GM04504 (cell line): ENCODE data around the gene EXOC5.

Source experiments
- DNase-seq: peaks from one replicate; pipeline ENCODE4 v3.0.0-alpha.2; 2012; ENCODE audit warnings: low read depth

The EXOC5 gene, protein sequence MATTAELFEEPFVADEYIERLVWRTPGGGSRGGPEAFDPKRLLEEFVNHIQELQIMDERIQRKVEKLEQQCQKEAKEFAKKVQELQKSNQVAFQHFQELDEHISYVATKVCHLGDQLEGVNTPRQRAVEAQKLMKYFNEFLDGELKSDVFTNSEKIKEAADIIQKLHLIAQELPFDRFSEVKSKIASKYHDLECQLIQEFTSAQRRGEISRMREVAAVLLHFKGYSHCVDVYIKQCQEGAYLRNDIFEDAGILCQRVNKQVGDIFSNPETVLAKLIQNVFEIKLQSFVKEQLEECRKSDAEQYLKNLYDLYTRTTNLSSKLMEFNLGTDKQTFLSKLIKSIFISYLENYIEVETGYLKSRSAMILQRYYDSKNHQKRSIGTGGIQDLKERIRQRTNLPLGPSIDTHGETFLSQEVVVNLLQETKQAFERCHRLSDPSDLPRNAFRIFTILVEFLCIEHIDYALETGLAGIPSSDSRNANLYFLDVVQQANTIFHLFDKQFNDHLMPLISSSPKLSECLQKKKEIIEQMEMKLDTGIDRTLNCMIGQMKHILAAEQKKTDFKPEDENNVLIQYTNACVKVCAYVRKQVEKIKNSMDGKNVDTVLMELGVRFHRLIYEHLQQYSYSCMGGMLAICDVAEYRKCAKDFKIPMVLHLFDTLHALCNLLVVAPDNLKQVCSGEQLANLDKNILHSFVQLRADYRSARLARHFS

DNA sequence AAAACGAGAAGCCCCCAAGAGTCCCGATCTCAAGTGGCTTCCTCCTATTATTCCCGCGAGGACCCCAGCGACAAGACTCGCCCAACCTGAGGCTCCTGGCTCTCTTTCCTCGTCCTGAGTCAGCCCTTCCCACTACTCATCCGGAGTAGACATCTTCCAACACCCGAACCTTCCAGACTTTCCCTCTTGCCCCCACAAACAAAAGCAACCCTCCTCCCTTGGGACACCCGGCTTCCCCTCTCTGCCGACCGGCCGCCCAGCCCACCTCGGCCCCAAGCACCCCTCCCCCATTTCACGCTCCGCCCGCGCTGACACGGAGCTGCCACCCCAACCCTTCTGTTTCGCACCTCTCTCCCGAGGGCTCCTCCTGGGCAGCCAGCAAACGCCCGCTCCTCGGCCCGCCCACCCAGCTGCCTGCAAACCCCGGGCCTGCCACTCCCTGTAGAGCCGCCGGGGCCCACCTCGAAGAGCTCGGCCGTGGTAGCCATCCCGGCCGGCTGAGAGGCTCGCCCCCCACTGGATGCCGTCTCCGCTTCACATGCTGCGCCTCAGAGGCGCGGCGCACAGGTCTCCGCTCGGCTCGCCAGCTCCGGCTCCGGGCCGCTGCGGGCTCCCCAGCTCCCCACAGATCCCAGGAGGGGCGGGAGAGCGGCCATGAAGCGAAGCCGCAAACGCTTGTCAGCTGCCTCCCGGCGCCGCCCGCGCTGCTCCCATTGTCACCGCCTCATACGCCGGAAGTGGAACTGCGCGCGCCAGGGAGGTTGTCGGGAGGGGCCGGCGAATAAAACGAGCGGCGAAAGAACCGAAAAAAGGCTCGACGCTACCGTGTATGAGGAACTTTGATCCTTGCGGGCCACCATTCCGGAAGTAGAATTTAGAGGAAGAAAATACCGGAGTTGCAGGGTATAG lies at the start of gene EXOC5, which contains the start of gene AP5M1:
EXOC5 (minus strand) TSS at position 745 of the 909 bp plus-strand sequence; CDS start at position 488, 257 bp downstream.
AP5M1 (plus strand) TSS at position 811 of the 909 bp plus-strand sequence. CDS start 344 bp downstream, outside the sequence.
- DNase-seq = peak; percentile 82

DNA sequence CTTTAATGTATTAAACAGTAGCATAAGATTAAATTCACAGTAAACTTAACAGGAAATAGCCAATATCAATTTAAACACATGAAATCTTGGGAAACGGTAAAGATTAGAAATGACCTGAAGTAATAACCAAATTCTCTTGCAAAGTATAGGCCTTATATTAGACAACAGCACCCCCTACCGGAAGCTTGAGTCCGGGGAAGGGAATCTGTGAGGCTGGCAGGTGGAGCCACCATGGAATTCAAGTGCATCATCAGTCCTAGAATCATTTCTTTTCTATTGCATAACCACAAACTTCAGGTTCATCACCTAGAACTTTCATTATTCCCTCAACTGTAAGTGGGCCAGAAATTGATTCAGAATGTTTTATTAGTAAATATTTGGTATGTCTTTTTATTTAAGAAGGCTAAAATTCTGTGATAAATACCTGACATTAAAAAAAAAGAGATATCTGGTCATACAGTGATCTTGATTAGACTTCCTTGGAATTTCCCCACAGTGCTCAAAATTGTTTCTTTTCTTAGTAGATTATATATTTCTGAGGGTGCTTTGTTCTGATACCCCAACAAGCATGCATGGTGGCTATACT lies 48.6 kb upstream of the EXOC5 start:
- DNase-seq = peak; percentile 50

DNA sequence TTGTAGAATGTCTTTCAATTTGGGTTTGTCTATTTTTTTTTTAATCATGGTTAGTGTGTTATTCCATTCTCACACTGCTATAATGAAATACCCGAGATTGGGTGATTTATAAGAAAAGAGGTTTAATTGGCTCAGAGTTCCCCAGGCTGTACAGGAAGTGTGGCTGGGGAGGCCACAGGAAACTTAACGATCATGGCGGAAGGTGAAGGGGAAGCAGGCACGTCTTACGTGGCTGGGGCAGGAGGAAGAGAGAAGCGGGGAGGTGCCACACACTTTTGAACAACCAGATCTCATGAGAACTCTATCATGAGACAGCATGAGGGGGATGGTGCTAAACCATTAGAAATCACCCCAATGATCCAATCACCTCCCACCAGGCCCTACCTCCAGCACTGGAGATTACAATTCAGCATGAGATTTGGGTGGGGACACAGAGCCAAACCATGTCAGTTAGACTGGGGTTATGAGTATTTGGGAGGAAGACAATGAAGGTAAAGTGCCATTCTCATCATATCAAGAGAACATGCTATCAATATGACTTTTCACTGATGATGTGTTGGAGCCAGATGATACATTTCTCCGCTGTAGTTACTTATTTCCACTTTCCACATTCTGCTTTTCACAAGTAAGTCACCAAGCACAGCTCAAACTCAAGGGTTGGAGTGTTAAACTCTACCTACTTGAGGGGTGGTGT lies 45.8 kb upstream of the EXOC5 start:
- DNase-seq = no peak

DNA sequence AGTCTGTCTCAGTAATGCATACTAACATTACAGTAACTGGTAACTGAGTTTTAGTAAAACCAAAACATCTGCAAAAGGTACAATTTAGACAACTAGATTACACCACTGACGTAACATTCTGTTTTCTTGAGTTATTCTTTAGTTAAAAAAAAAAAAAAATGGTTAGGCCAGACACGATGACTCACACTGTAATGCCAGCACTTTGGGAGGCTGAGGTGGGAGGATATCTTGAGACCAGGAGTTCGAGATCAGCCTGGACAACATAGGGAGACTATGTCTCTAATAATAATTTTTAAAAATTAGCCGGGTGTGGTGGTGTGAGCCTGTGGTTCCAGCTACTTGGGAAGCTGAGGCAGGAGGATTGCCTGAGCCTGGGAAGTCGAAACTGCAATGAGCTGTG lies 34.2 kb upstream of the EXOC5 start:
- DNase-seq = no peak

DNA sequence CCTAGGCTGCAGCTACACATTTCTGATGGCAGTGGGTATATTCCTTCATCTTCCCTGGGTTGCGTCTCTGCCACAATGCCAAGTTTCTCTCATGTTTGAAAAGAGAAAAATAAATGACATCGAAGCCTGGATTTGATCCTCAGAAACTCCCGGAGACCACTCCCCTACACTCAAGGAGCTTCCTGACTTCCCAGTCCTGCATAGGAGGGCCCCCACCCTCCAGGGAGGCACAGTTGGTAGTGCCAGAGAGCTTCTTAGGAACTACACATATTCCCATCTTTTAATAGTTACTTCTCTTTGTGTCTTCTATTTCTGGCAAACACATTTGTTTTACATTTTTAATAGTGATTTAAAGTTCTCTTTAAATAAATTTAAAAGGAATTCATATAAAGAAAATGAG lies 30.8 kb upstream of the EXOC5 start:
- DNase-seq = no peak

DNA sequence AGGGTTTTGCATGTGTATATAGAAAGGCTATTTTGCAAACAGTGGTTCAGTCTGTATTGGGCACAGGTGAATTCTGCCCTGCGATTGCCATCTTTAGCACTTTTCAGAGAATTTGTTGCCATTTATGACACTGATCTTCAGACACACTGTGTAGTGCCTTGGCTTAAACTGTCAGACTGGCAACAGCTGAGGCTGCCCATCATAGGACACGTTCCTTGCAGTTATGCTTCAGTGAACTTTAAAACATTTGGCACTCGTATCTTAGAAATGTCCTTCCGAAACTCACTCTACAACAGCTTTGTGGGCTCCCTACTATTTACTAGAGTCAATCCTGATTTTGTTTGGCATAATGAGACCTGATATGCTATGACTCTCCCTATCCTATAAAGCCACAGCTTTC lies 29.1 kb upstream of the EXOC5 start:
- no peak for DNase-seq

DNA sequence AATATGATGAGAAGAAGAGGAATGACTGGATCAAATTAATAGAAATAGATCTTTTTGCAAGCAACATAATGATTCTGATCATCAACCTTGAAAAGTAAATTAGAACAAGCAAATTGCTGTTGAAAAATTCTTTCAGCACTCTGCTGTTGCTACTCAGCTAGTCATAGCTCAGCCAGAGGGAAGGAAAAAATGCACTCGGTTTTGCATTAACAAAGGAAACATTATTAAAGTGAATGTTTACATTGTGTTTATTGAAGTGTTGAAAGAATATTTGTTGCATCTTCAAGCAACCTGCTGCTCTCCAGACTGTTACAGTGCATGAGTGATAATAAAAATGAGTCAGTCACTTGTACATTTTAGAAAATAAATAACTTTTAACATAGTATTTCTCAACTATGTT lies 26.5 kb upstream of the EXOC5 start:
- DNase-seq = no peak

DNA sequence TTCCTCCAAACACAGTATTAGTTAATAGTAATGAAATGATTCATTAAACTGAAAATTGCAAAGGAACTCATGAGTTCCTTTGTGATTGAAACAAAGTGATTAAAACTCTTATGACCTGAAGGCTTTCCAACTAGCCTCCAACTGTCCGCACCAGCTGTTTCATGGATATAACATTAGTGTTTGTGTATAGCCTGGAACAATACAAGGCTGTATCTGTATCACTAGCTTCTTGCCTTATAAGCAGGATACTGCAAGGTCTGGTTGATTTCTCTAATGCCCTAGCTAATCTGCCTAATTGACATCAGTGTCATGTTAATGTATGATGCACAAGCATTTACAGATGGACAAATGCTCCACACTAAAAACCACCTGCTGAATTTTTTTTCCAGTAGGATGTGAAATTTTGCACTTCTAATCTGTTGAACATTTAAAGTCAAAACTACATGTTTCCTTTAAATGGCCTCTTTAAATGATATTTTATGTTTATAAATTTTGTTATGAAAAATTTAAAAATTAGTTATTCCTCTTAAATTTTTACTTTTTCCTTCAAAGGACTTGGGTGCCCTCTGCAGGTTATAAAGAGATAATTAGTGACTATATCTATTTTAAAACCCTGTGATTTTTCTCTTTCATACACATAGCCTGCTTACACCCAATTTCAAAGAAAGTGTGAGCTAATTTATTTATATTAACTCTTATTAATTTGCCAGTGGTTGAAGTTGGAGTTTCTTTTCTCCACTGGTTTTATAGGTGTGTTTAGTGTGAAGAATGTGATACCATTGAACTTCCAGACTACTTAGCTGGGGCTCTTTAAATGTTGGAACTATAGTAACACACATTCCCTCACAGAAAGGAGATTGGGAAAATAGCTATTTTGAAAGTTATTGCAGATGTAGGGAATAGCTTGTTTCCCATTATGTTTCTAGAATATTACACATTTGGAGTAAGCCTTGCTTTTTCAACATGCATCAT lies 25.4 kb upstream of the EXOC5 start:
- DNase-seq = no peak

DNA sequence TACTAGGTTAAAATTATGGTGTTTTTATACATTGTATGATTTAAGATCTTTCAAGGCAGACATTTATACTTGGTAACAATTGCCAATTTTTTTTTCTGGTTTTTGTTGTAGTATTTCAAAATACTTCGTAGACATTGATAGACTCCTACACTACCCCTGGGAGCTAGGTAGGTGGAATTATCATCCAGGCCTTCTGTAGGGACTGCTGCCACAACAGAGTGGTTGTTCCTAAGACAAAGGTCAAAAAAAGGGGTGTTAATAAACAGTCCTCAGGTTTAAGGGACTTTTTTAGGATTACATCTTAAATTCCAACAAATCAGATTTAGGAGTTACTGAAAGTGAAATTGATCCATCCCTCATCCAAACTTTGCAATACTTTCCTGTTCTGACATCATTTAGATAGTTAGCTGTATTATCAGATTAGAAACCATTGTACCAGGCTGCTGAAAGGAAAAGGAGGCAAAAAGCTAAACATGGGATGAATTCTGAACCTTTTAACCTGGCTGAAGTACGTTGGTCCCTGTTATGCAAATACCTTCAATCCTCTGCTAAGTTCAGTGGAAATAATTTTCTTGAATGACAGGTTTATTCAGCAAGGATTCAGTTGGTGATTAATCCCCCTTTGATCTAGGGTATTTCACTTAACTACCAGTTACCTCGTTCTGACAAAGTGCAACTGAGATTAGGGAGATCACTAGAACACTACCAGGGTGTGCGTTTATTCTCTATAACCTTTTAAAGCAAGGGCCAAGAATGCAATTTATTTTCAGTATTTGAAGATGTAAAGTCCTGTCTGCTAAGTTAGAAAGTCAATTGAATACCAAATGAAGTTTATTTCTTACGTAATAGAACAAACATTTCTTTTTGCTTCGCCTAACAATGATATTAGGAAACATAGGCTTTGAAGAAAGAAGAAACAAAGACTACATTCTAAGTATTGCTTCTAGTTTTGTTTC lies 23.3 kb upstream of the EXOC5 start:
- DNase-seq = no peak

DNA sequence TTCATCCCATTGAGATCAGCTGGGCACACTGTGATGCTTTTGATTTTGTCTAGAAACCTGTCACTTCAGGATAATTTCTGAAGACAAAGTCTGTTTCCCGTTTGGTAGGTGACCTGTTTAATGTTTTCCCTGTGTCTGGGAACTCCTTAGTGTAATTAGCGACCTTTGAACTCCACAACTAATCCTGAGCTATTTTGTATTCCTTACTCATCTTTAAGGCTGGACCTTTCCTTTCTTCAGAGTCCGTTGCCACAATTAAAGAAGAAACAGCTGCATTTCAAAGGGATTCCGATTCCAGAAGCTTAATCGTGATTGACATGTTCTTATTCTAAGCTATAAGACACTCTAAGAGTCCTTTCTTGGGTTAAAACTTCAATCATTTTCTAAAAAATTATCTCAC lies 22.0 kb upstream of the EXOC5 start:
- DNase-seq = no peak

DNA sequence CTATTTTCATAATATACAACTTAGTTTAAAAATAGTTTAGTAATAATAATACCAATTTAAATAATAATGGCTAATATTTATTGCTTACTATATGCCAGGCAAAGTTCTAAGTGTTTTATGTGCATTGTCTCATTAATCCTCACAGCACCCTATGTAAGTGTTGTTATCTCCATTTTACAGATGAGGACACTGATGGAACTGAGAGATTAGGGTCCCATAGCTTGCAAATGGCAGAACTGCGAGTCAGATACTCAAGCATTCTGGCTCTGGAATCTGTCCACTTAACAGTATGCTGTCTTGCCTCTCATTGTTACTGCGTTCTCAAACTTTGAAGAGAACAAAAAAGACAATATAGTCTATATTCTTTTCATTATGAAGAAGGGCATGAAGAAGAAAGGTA lies 19.0 kb upstream of the EXOC5 start:
- no peak for DNase-seq

DNA sequence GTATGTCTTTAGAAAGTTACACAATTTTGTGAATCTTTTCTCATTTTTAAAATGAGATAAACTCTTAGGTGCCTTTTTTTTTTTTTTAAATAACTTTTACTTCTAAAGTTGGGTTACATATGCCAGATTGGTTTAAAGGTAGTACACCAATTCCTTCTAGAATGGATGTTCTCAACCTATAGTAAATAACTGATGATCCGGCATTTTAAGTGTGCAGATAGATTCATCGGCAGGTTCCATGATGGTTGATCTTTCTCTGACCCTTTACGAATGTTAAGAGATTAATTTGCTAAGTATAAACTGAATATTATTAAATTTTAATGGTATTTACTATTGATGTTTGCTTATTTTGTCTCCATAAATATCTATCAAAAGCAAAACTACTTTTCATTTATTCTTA lies 8.4 kb upstream of the EXOC5 start:
- DNase-seq = no peak

DNA sequence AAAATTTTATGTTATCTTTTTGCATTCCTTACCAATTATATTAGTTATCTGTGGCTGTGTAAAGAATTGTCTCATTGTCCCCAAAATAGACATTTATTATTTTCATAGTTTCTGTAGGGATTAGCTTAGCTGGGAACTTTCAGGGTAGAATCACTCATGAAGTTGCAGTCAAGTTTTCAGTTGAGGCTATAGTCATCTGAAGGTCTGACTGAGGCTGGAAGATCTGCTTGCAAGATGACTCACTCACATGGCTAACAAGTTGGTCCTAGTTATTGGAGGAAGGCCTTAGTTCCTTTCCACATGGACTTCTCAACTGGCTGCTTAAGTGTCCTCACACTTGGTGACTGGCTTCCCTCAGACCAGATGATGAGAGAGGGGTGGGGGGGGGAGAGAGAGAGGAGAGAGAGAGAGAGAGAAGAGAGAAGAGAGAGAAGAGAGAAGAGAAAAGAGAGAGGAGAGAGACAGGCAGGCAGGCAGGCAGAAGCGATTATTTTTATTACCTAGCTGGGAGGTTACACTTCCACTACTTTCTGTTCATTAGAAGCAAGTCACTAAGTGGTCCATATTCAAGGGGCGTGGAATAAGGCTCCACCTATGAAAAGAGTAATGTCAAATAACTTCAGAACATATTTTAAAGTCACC lies 6.4 kb upstream of the EXOC5 start:
- DNase-seq = no peak

DNA sequence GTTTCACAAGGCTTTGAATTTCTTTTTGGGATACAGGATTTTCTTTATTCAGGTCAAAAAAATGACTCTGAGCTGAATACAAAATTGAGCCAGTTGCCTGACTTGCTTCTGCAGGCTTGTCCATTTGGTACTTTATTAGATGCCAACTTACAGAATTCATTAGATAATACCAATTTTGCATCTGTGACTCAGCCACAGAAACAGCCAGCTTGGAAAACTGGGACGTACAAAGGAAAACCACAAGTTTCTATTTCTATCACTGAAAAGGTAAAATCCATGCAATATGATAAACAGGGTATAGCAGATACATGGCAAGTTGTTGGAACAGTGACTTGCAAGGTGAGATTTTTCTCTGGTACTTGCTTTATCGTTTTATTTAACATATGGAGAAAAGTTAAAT lies 5.8 kb upstream of the EXOC5 start:
- no peak for DNase-seq

DNA sequence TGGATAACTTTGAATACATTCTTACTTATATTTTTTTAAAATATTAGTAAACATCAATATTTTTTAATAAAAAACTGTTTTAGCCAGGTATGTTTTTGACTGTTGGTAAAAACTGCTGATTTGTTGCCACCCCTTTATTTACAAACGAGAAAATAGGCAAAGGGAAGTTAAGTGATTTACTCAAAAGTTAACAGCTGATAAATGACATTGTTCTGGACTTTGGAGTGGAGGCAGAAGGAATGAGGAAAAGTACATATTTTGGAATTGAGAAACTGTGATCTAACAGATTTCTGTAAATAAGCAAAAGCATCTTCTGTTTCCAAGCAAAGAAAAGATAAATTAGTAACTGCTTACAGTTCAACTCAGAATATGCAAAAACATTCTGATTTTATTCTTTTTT lies 4.5 kb upstream of the EXOC5 start:
- no peak for DNase-seq

DNA sequence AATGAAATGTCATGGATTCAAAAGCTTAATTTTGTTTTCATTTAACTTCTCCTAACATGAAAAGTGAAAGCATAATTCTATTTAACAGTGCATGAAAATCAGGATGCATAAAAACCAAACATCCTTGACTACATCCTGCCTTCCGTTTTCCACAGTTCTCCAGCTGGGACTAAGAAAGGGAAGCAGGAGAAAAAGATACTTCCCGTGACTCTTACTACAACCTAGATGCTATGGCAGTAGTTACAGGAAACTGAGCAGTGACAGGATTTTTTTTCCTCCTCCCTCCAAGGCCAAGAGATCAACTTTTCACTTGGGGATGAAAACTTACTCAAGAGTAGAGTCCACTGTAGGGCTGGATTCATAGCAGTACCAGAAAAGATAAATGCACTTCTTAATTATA lies 2.6 kb downstream of the EXOC5 start:
- DNase-seq = no peak

DNA sequence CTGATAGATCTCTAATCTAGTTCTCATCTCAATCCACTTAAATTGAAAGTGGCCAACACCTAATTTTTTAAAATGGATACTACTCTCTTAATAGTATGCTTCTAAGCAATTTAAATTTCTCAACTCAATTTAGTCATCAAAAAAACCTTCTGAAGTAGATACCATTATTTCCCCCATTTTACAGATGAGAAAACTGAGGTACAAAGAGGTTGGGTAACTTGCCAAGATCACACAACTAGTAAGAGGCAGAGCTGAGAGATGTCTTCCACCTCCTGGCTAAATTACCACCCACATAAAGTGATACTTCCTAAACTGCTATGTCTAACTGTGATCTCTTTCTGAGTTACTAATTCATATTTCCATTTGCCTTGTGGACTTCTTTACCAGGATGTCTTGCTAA lies 6.6 kb downstream of the EXOC5 start:
- no peak for DNase-seq

DNA sequence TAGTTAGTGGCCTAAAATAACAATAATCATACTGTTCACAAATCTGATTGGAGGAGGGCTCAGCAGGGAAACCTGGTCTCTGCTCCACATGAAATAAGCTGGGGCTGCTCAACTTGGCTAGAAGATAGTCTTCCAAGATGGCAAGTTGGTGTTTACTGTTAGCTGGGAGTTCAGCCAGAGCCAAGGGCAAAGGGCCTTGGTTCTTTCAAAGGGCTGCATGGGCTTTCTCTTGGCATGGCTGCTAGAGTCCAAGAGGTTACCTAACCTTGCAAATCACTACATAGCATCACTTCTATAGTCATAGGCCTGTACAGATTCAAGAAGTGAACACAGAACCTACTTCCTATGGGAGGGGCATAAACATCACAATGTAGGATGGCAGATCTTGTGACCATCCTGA lies 7.1 kb downstream of the EXOC5 start:
- DNase-seq = no peak

DNA sequence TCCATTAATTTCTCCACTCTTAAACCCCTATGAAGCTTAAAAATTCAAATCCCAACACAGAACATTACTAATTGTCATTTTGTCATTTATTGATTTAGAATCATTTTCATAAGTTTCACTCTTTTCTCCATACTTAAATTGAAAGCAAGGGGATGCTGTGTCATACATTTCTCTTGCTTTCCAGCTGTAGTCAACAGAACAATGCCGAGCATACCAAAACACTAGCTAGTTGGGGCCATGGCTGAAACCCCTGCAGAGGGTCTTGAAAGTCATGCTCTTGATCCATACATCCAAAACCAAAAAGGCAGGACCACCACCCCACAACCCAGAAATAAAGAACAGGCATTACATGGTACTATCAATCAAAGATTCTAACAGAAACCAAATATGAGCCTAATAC lies 9.0 kb downstream of the EXOC5 start:
- DNase-seq = no peak
